A549 treated with Mapracorat at 1 μM for 4 hours (cell line): ENCODE results near the gene KAZN. TPM values are rescaled to one million over a fixed set of nuclear protein-coding genes. Genes with fewer than 3 reads are reported as not detected.

Experiments
- total RNA-seq: library from RNA; stranded (reverse); fragments of 200-300 nt; extraction: Qiagen RNA extraction; gene quantifications from 5 replicates; pipeline ENCODE4 v1.2.3, GENCODE V29; 2022

KAZN gene
- 3.1 to 4.2 TPM (median 3.6 TPM) in 5 replicates for total RNA-seq

DNA sequence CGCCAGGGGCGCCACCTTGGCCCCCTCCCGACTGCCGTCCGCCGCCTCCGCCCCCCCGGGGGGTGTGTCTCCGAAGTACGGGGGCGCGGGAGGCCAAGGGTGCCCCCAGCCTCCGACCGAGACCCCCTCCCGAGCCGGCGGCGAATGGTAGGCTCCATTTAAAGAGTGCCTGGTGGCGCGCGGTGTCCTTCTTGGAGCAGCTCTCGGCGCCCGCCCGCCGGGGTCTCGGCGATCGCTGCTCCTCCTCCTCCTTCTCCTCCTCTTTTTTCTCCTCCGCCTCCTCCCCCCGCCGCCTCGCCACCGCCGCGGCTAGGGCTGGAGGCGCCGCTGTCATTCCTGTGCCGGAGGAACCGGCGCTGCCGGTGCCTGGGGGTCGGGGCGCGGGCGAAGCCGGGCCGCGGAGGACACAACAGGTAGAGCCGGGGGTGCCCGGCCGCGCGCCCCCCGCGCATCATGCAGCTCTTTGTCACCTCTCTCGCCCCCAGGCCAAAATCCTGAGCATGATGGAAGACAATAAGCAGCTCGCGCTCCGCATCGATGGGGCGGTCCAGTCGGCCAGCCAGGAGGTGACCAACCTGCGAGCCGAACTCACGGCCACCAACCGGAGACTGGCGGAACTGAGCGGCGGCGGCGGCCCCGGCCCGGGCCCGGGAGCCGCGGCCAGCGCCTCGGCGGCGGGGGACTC, at the start of gene KAZN:
Gene KAZN (plus strand): TSS at position 188 of the 685 bp plus-strand sequence.

DNA sequence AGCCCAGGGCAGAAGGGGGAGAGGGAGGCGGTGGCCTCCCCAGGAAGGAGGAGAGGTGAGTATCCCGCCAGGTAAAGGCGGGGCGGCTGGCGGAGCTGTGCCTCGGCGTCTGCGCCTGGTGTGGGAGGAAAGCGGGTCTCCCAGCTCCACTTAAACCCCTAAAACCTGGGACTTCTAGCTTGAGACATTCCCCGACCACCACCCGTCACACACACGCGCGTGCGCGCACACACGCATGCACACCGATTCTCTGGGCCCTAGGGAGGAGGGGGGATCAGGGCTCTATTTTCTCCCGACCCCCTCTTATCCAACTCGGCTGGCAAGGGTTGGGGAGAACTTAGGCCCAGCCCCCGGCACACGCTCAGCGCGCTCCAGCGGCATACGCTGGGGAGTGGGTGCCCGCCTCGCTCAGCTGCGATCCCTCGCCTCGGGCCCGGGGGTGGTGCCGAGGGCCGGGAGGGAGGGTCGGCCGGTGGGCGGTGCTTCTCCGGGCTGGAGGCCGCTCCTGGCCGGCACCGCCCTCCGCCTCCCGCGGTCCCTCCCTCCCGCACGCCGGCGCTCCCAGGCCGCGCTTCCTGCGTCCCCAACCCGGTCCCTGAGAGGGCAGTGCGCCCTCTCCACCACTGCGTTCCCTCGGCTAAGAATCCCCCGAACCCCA, 554.8 kb downstream of the KAZN start, which contains the start of gene TMEM51:
Gene TMEM51 (plus strand): TSS at position 564 of the 658 bp plus-strand sequence. CDS start 61,341 bp downstream, outside the sequence.

